ENCODE data around the gene MRPS11. TPM values are rescaled to one million over a fixed set of nuclear protein-coding genes. Genes with fewer than 3 reads are reported as not detected.

MRPS11 gene
- 43.2 and 46.7 TPM in 2 replicates for total RNA-seq

DNA sequence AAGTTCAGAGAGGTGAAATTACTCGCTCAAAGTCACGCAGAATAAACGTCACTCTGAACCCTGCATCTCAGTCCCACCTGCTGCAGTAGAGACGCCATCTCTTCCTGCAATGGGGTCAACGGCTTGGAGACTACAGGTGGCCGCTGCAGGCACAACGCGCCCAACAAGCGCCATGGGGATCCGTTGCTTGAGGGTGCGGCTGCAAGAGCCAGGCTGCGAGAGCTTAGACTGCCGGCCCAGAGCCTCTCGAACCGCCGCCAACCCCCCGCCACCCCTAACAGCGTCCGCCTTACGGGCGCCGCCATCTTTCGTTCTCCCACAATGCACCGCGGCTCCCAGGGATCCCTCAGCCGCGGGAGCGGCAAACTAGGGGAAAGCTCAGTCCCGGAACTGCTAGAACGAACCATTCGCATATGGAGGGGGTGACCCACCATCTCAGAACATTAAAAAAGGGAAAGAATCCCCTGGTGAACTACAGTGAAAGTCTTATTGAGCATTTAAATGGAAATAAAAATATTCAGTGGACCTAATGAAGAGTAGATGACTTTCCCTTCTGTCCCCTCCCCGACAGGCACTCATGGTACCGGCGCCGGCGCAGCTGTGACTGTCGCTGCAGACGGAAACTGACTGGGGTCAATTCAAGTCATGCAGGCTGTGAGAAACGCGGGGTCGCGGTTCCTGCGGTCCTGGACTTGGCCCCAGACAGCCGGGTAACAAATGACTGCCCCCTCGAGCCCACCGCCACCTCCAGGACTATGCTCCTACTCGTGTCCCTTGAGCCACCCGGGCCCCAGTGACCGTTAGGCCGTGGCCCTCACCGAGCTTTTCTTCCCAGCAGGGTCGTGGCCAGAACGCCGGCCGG is at the start of gene MRPS11, which contains the start of gene MRPL46:
Gene MRPS11, plus strand, starts transcription at position 636 of the 862 bp plus-strand sequence. Its CDS starts 10 bp downstream, at position 646.
Gene MRPL46, minus strand, starts transcription at position 316 of the 862 bp plus-strand sequence. Its CDS starts 11 bp downstream, at position 305.

Other genes with a start within 250 kb of the MRPS11 start
- not detected in 2 replicates for gene NTRK3, start 211.0 kb upstream of the MRPS11 start, total RNA-seq
- gene MRPL46, start 320 bp upstream of the MRPS11 start, total RNA-seq = 12.4 and 26.9 TPM in 2 replicates
- 8.1 and 11.0 TPM in 2 replicates for gene DET1, start 79.0 kb downstream of the MRPS11 start, total RNA-seq
- 28.5 and 36.5 TPM in 2 replicates for gene AEN, start 153.6 kb downstream of the MRPS11 start, total RNA-seq
- gene ISG20, start 171.3 kb downstream of the MRPS11 start, total RNA-seq = 1.1 and 14.4 TPM in 2 replicates

All from myometrial cell (primary cell).